Common myeloid progenitor, CD34-positive (primary cell): Measurements from ENCODE around the gene PIP4K2C. TPM values are rescaled to one million over a fixed set of nuclear protein-coding genes. Genes with fewer than 3 reads are reported as not detected.
A peak's percentile ranks its signal among the peaks of the same experiment; 100 is the strongest.

Source experiments
- CTCF ChIA-PET: fragments of 350-600 bp; sonication (Branson Sonifier 250); formaldehyde crosslinking; loops from one replicate; lab custom pipeline; 2021; ENCODE audit warnings: antibody characterized with exemption; lab: Charles Lee
- POLR2A ChIA-PET: fragments of 350-600 bp; sonication (Branson Sonifier 250); formaldehyde crosslinking; loops from one replicate; lab custom pipeline; 2021; ENCODE audit warnings: antibody characterized with exemption; lab: Charles Lee
- DNase-seq, 3 donors: peaks; one replicate each; pipeline versions ENCODE4 v3.0.0 to v3.0.0-alpha.2; 2013
- H3K27ac ChIP-seq, 2 experiments: 1 replicate in 1 of 2; 2 replicates in 1 of 2; pipeline ENCODE4 v1.7.0; 2013; ENCODE audit warnings: inconsistent platforms in 2 of 2, low read length in 2 of 2, mild to moderate bottlenecking in 2 of 2, low read depth in 1 of 2, moderate library complexity in 1 of 2; ENCODE audit not compliant: severe bottlenecking in 2 of 2, insufficient read depth in 1 of 2, poor library complexity in 1 of 2
- H3K27me3 ChIP-seq, 5 experiments: replicated peaks in 2 of 5; 1 replicate in 3 of 5; 2 replicates in 2 of 5; pipeline versions ENCODE4 v1.6.1 to v1.7.0; 2013; ENCODE audit warnings: low read length in 4 of 5, mild to moderate bottlenecking in 2 of 5, moderate library complexity in 2 of 5, inconsistent platforms in 1 of 5; ENCODE audit not compliant: insufficient read depth in 5 of 5, control insufficient read depth in 4 of 5
- H3K36me3 ChIP-seq, 4 experiments: 1 replicate in 2 of 4; 2 replicates in 2 of 4; pipeline versions ENCODE4 v1.6.1 to v1.7.0; 2013; ENCODE audit warnings: low read length in 3 of 4, control low read depth in 1 of 4, mild to moderate bottlenecking in 1 of 4; ENCODE audit not compliant: control insufficient read depth in 4 of 4, insufficient read depth in 4 of 4
- H3K4me1 ChIP-seq, 4 experiments: 1 replicate in 3 of 4; 2 replicates in 1 of 4; pipeline versions ENCODE4 v1.6.1 to v1.7.1; 2013; ENCODE audit warnings: low read length in 3 of 4, mild to moderate bottlenecking in 3 of 4, control low read depth in 1 of 4, inconsistent platforms in 1 of 4, moderate library complexity in 1 of 4; ENCODE audit not compliant: control insufficient read depth in 4 of 4, insufficient read depth in 4 of 4; ENCODE audit errors: control extremely low read depth in 1 of 4
- H3K4me3 ChIP-seq, 7 experiments: 1 replicate in 4 of 7; 2 replicates in 3 of 7; pipeline versions ENCODE4 v1.5.1 to v1.7.0; 2013; ENCODE audit warnings: mild to moderate bottlenecking in 7 of 7, low read length in 6 of 7, moderate library complexity in 6 of 7, inconsistent platforms in 2 of 7, low read depth in 2 of 7, control low read depth in 1 of 7; ENCODE audit not compliant: insufficient read depth in 4 of 7, control insufficient read depth in 1 of 7; ENCODE audit errors: extremely low read depth in 1 of 7
- H3K9me3 ChIP-seq, 5 experiments: 1 replicate in 4 of 5; 2 replicates in 1 of 5; pipeline versions ENCODE4 v1.6.1 to v1.7.1; 2013; ENCODE audit warnings: low read length in 4 of 5, mild to moderate bottlenecking in 2 of 5, inconsistent platforms in 1 of 5, low read depth in 1 of 5, moderate library complexity in 1 of 5; ENCODE audit not compliant: control insufficient read depth in 4 of 5, insufficient read depth in 2 of 5; ENCODE audit errors: control extremely low read depth in 1 of 5
- WGBS: methylation state at CpG from one replicate; pipeline ENCODE4 v1.1.5; 2013; ENCODE audit not compliant: insufficient coverage; 5-methylcytosine and 5-hydroxymethylcytosine counted together
- polyA plus RNA-seq: library from polyadenylated mRNA; unstranded; fragments of 120-200 nt; gene quantifications from one replicate; pipeline ENCODE4 v1.2.1, GENCODE V29; 2013

PIP4K2C gene
- 14.4 TPM for polyA plus RNA-seq

DNA sequence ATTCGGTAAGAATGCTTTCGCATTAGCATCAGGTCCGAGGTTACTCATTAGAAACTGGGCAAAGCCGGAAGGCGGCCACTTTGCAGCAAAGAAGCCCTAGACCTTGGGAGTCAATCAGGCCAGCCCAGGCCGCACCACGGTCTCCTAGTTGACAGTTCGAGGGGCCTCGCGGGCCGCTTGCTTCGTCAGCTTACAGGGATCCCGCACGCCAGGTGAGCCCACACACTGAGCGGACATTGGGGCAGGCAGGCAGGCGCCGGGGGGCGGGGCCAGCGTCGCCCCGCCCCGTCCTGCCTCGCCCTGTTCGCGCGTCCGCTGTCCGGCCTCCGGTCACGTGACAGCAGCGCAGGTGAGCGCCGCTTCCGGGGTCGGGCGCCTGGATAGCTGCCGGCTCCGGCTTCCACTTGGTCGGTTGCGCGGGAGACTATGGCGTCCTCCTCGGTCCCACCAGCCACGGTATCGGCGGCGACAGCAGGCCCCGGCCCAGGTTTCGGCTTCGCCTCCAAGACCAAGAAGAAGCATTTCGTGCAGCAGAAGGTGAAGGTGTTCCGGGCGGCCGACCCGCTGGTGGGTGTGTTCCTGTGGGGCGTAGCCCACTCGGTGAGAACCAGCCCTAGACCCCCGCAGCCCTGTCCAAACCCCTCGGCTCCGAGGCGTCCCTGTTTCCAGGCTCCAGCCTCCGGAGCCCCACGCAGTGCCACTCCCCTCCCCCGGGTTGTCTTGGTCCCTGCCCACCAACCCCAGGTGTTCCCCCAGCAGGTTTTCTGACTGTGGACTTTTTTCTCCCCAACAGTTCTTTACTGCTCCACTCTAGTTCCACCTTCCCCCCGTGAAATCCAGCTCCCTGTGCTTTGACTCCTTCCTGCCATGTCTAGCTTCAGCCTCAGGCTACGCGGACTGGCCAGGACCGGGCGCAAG, at the start of gene PIP4K2C:
Gene PIP4K2C (plus strand): TSS at position 329 of the 918 bp plus-strand sequence. CDS start 98 bp downstream, at position 427.
- CTCF ChIA-PET, result interaction anchor here (0.6 to 3.7 kb wide), 8 partner anchors 8 to 1679 kb away, joined by 3 to 37 read pairs (median 3); no protein-coding TSS in a partner anchor
- WGBS, result under 1% methylated on average over 61 of the region's 69 CpGs
- Histone ChIP-seq H3K27ac (peak within 1 kb of the TSS in 1 of 2 experiments; percentile 66), H3K9me3 (no peaks in the 10 kb centered on the region), H3K27me3 (peaks cover 0 to 6% (median 4%) of the 10 kb centered on the region in 5 experiments), H3K4me1 (peaks cover 5 to 22% (median 14%) of the 10 kb centered on the region in 4 experiments), H3K4me3 (peak within 1 kb of the TSS; percentile 64 to 91 (median 84)), H3K36me3 (peaks cover 4 to 11% (median 6%) of the 10 kb centered on the region in 4 experiments)
- POLR2A ChIA-PET, result no interaction called here
- DNase-seq, result peak; percentile 36 to 53 (median 42)

DNA sequence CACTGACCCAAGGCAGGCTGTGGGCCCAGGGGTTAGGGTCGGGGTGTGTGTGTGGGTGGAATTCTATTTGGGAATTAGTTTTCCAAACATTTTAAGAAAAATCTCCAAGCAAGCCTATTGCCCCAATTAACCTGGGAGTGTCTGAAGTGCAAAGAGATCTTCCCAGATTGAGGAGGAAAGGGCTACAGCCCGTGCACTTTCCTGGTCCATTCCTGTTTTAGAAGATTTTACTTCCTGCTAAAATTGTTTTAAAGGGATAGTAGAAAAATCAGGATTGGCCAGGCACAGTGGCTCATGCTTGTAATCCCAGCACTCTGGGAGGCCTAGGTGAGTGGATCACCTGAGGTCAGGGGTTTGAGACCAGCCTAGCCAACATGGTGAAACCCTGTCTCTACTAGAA, 49.3 kb upstream of the PIP4K2C start:
- Histone ChIP-seq H3K4me3 (no peak overlapping the region), H3K27me3 (no peaks in the 10 kb centered on the region), H3K27ac (no peak overlapping the region), H3K4me1 (peaks cover 0 to 32% (median 18%) of the 10 kb centered on the region in 4 experiments), H3K36me3 (peaks cover 2 to 26% (median 16%) of the 10 kb centered on the region in 4 experiments), H3K9me3 (no peaks in the 10 kb centered on the region)
- 100% methylated on average over 1 of the region's 2 CpGs for WGBS
- no peak for DNase-seq
- ChIA-PET POLR2A (no interaction called here), CTCF (interaction anchor here (1.3 to 3.2 kb wide), 4 partner anchors 9 to 66 kb away, joined by 3 to 11 read pairs (median 4); no protein-coding TSS in a partner anchor)

DNA sequence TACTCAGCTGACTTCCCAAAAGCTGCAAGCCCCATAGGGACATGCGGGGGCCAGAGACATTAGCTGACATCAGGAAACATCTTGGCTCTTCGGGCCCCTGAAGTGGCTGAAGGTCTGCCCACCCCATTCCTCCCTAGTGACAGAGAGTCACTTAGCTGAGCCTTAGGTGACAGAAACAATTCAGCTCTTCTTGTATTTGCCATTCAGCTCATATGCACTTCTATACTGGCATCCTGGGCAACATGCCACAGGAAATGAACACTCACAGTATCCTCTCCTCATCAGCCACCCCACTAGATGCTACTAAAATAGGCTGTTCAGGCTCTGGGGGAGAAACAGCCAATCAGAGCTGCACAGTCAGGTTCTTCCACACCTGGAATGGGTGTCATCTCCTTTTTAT, 47.4 kb upstream of the PIP4K2C start:
- Histone ChIP-seq H3K9me3 (no peaks in the 10 kb centered on the region), H3K4me1 (peaks cover 0 to 35% (median 18%) of the 10 kb centered on the region in 4 experiments), H3K36me3 (peaks cover 2 to 17% (median 10%) of the 10 kb centered on the region in 4 experiments), H3K27ac (peak overlapping the region in 1 of 2 experiments; percentile 36), H3K4me3 (no peak overlapping the region), H3K27me3 (peaks cover 0 to 3% (median 0%) of the 10 kb centered on the region in 5 experiments)
- DNase-seq, result peak; percentile 44 to 84 (median 76)
- 13% methylated on average over 1 of the region's 2 CpGs for WGBS
- POLR2A ChIA-PET, result interaction anchor here (0.6 to 1.3 kb wide), 6 partner anchors 8 to 27 kb away, joined by 3 to 9 read pairs (median 4); partner anchors contain the start of genes DDIT3 and MBD6
- CTCF ChIA-PET, result interaction anchor here (0.7 to 3.2 kb wide), 5 partner anchors 9 to 85 kb away, joined by 3 to 11 read pairs (median 3); no protein-coding TSS in a partner anchor

DNA sequence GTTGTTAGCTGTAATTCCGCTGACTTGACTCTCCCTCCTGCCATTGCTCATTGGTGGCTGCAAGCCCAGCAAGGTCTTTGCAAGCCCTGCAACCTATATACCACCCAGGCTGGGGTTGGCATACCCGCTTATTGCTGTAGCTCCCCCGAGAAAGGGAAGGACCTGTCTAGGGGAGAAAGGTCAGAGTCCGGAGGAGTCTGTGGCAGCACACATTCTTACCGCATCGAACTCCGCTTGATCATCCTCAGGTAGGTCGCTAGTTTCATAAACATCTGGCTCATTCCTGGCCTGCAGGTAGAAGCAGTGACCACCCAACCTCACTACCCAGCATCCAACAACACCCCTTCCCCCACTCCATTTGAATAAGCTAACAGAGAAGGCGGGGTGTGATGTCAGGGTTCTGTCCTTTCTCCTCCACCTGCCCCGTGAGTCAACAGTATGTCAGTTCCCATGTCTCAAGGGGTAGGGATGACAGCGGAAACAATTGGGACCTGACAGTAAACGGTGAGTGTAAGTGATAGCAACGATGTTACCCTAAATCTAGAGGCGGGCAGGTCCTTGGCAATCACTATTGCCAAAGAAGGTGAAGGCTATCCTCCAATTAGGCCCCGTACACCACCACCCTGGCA, 45.1 kb upstream of the PIP4K2C start:
- H3K4me1 ChIP-seq, result peaks cover 0 to 38% (median 22%) of the 10 kb centered on the region in 4 experiments
- 86% methylated on average over 8 of the region's 15 CpGs for WGBS
- H3K4me3 ChIP-seq, result peak overlapping the region; percentile 73 to 92 (median 83)
- DNase-seq, result peak in 1 of 3 donors; percentile 5
- H3K9me3 ChIP-seq, result no peaks in the 10 kb centered on the region
- H3K27ac ChIP-seq, result peak overlapping the region; percentile 81 to 91
- H3K36me3 ChIP-seq, result peaks cover 2 to 13% (median 8%) of the 10 kb centered on the region in 4 experiments
- ChIA-PET POLR2A (interaction anchor here (1.0 to 2.7 kb wide), 5 partner anchors 8 to 30 kb away, joined by 3 to 14 read pairs (median 9); partner anchors contain the start of genes DDIT3 and MBD6), CTCF (interaction anchor here (0.8 to 2.2 kb wide), 11 partner anchors 8 to 76 kb away, joined by 3 to 12 read pairs (median 4); partner anchors contain the start of gene DDIT3)
- peaks cover 0 to 14% (median 2%) of the 10 kb centered on the region in 5 experiments for H3K27me3 ChIP-seq

DNA sequence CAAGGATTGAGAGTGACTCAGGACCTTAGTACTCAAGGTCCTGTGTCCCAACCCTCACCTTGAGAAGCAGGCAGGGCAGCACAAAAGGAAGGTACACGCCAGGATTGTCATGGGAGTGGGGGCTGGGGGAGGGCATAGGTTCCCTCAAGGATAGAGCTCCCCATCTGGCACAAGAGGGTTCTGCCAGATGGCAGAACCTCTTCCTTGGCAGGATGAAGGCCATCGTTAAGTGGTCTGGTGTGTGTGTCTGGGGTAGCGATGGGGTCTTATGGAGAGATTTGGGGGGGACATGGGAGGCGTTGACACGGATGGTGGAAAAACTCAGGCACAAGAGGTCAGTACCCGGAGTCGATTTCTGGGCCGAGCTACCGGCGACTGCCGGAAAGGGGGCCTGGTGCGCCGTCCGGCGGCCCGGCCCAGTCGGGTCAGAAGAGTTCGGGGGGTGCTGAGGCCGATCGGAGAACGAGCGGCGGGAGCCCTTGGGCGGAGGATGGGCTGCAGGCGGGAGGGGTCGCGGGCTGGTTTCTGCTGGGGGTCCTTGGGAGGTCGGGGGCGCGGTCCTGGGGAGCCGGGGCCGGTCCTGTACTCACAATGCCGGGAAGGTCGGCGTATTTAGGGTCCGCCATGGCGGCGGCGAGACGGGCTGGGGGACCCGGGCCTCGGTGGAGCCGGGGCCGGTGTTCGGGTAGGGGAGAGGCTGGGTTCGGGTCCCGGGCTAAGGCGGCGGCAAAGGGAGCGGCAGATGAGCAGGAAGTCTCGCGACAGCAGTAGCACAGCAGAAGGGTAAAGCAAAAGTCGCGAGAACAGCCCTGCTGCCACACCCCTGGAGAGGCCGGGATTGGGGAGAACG, 44.3 kb upstream of the PIP4K2C start, which contains the start of gene DCTN2:
Gene DCTN2 (minus strand): TSS at position 755 of the 850 bp plus-strand sequence. CDS start 129 bp downstream, at position 626.
- H3K27ac ChIP-seq, result peak within 1 kb of the TSS; percentile 81 to 91

More for the DNA sequence above, 44.3 kb upstream of the PIP4K2C start, which contains the start of gene DCTN2:
- Histone ChIP-seq H3K36me3 (peaks cover 0 to 6% (median 3%) of the 10 kb centered on the region in 4 experiments), H3K27me3 (peaks cover 0 to 14% (median 2%) of the 10 kb centered on the region in 5 experiments), H3K9me3 (no peaks in the 10 kb centered on the region), H3K4me3 (peak within 1 kb of the TSS; percentile 73 to 92 (median 83)), H3K4me1 (peaks cover 0 to 38% (median 22%) of the 10 kb centered on the region in 4 experiments)
- ChIA-PET POLR2A (interaction anchor here (0.6 to 2.7 kb wide), 7 partner anchors 9 to 84 kb away, joined by 3 to 14 read pairs (median 6); partner anchors contain the start of genes DDIT3 and MBD6), CTCF (interaction anchor here (0.8 to 2.2 kb wide), 10 partner anchors 8 to 77 kb away, joined by 3 to 12 read pairs (median 4); partner anchors contain the start of gene DDIT3)
- under 1% methylated on average over 37 of the region's 56 CpGs for WGBS
- DNase-seq, result peak; percentile 97 to 98 (median 98)
